CD14-positive monocyte (primary cell): ENCODE data around the gene SEPTIN10. TPM values are rescaled to one million over a fixed set of nuclear protein-coding genes. Genes with fewer than 3 reads are reported as not detected.

Source experiments
- DNase-seq, 3 donors: peaks; one replicate each; pipeline ENCODE4 v3.0.0-alpha.2; 2011 to 2022
- H2AFZ ChIP-seq: 2 replicates; pipeline ENCODE4 v1.6.0; 2012; ENCODE audit warnings: mild to moderate bottlenecking, low read depth, low read length, inconsistent platforms; ENCODE audit not compliant: insufficient read depth, poor library complexity, severe bottlenecking
- H3K27ac ChIP-seq, 2 donors: 1 replicate in 1 of 2; 2 replicates in 1 of 2; pipeline ENCODE4 v1.5.1; 2012 to 2013; ENCODE audit warnings: low read length in 2 of 2, control low read depth in 1 of 2, inconsistent platforms in 1 of 2, low read depth in 1 of 2, mild to moderate bottlenecking in 1 of 2
- H3K27me3 ChIP-seq, 2 donors: one replicate each; pipeline versions ENCODE4 v1.6.0 to v1.6.1; 2011 to 2013; ENCODE audit warnings: low read length in 2 of 2; ENCODE audit not compliant: control insufficient read depth in 2 of 2, insufficient read depth in 2 of 2
- H3K36me3 ChIP-seq, 2 donors: replicated peaks in 1 of 2; 1 replicate in 1 of 2; 2 replicates in 1 of 2; pipeline versions ENCODE4 v1.5.1 to v1.6.1; 2012 to 2013; ENCODE audit warnings: low read length in 2 of 2, control low read depth in 1 of 2, inconsistent platforms in 1 of 2, mild to moderate bottlenecking in 1 of 2; ENCODE audit not compliant: insufficient read depth in 2 of 2, control insufficient read depth in 1 of 2
- H3K4me1 ChIP-seq, 2 donors: 1 replicate in 1 of 2; 2 replicates in 1 of 2; pipeline versions ENCODE4 v1.5.1 to v1.6.1; 2012 to 2013; ENCODE audit warnings: low read length in 2 of 2, control low read depth in 1 of 2, inconsistent platforms in 1 of 2, mild to moderate bottlenecking in 1 of 2, moderate library complexity in 1 of 2; ENCODE audit not compliant: insufficient read depth in 2 of 2, control insufficient read depth in 1 of 2
- H3K4me2 ChIP-seq: replicated peaks from 2 replicates; pipeline ENCODE3; 2012; ENCODE audit warnings: low read length, moderate library complexity, mild to moderate bottlenecking; ENCODE audit not compliant: poor library complexity, severe bottlenecking; ENCODE audit errors: extremely low read depth
- H3K4me3 ChIP-seq, 3 experiments: fragments of 200-600 bp in 1 of 3; sonication (generic) in 1 of 3; replicated peaks in 1 of 3; 1 replicate in 2 of 3; 2 replicates in 1 of 3; pipeline ENCODE4 v1.5.1; 2011 to 2013; ENCODE audit warnings: low read length in 3 of 3, mild to moderate bottlenecking in 3 of 3, control low read depth in 2 of 3, low read depth in 2 of 3, inconsistent platforms in 1 of 3, moderate library complexity in 1 of 3
- H3K79me2 ChIP-seq: 2 replicates; pipeline ENCODE4 v1.6.0; 2012; ENCODE audit warnings: mild to moderate bottlenecking, control low read depth, inconsistent platforms, low read length, moderate library complexity; ENCODE audit not compliant: insufficient read depth
- H3K9ac ChIP-seq: 2 replicates; pipeline ENCODE4 v1.6.0; 2017; ENCODE audit warnings: low read length, mild to moderate bottlenecking; ENCODE audit not compliant: insufficient read depth, poor library complexity, severe bottlenecking
- H3K9me3 ChIP-seq, 2 donors: replicated peaks in 1 of 2; 1 replicate in 1 of 2; 2 replicates in 1 of 2; pipeline versions ENCODE4 v1.5.1 to v1.6.1; 2012 to 2013; ENCODE audit warnings: low read length in 2 of 2, control low read depth in 1 of 2; ENCODE audit not compliant: control insufficient read depth in 1 of 2, insufficient read depth in 1 of 2
- H4K20me1 ChIP-seq: 2 replicates; pipeline ENCODE4 v1.6.0; 2012; ENCODE audit warnings: mild to moderate bottlenecking, low read length, control low read depth, moderate library complexity; ENCODE audit not compliant: insufficient read depth
- H3K27ac Mint-ChIP-seq, 7 donors: one replicate each; pipeline ENCODE4 v1.8.0; 2020; ENCODE audit warnings: mild to moderate bottlenecking in 7 of 7, mixed read lengths in 7 of 7, moderate library complexity in 6 of 7, inconsistent platforms in 2 of 7
- H3K27me3 Mint-ChIP-seq, 3 donors: one replicate each; pipeline ENCODE4 v1.8.0; 2021 to 2022; ENCODE audit warnings: low read depth in 3 of 3, mild to moderate bottlenecking in 3 of 3, mixed read lengths in 3 of 3, moderate library complexity in 3 of 3, inconsistent platforms in 1 of 3
- H3K36me3 Mint-ChIP-seq, 2 donors: one replicate each; pipeline ENCODE4 v1.8.0; 2020; ENCODE audit warnings: mixed read lengths in 2 of 2, inconsistent platforms in 1 of 2, mild to moderate bottlenecking in 1 of 2
- H3K4me1 Mint-ChIP-seq: one replicate; pipeline ENCODE4 v1.8.0; 2020; ENCODE audit warnings: mild to moderate bottlenecking, mixed read lengths
- H3K4me3 Mint-ChIP-seq, 2 donors: one replicate each; pipeline ENCODE4 v1.8.0; 2020; ENCODE audit warnings: mild to moderate bottlenecking in 2 of 2, mixed read lengths in 2 of 2, moderate library complexity in 1 of 2
- H3K9me3 Mint-ChIP-seq, 7 donors: one replicate each; pipeline ENCODE4 v1.8.0; 2020 to 2022; ENCODE audit warnings: mixed read lengths in 7 of 7, mild to moderate bottlenecking in 6 of 7, moderate library complexity in 6 of 7, inconsistent platforms in 2 of 7
- WGBS: methylation state at CpG from one replicate; pipeline ENCODE4 v1.1.5; 2013; ENCODE audit warnings: missing lambda C conversion rate; ENCODE audit not compliant: insufficient coverage; 5-methylcytosine and 5-hydroxymethylcytosine counted together
- intact Hi-C, 2 donors: fragments of 100-400 bp; cut with micrococcal nuclease; formaldehyde crosslinking; loops; one replicate each; pipeline versions ENCODE4 v1.15.0 to v1.15.1; 2023
- polyA plus RNA-seq, 3 donors: library from polyadenylated mRNA; depleted of rRNA in 1 of 3; unstranded in 2 of 3; stranded (reverse) in 1 of 3; fragments of 300-500 nt in 2 of 3; fragments of >200 nt in 1 of 3; fragmentation: Illumina TruSeq in 2 of 3; gene quantifications; 1 replicate in 2 of 3; 2 replicates in 1 of 3; pipeline ENCODE4 v1.2.3, GENCODE V29; 2012 to 2021
- TF ChIP-seq, protein P1 (sequence below): fragments of 200-600 bp; IDR thresholded peaks from one replicate; pipeline ENCODE4 v1.8.0; 2022; ENCODE audit warnings: antibody characterized with exemption, mild to moderate bottlenecking

Gene SEPTIN10
- polyA plus RNA-seq, 3 donors: 4.2 to 6.8 (median 4.4) TPM

DNA sequence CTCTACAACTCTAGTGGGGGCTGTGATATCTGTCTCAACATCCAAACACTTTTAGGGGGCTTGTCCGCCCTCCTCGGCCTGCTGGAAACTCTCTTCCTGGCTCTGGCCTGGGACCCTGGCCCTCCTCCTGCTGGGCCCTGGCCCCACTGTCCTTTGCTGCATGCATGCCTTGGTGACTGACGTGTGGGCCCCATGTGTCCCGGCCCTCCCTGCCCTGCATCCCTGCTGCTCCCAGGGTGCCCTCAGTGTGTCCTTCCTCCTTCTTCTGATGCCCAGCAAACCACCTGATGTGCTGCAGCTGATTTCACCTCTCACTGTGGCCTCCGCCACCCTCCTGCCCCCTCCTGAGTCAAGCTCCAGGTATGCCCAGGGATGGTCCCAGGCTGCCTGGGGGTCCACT lies 101.7 kb downstream of the SEPTIN10 start:
- Histone ChIP-seq H2AFZ (no peak overlapping the region), H3K9ac (no peak overlapping the region), H4K20me1 (no peaks in the 10 kb centered on the region), H3K4me1 (no peaks in the 10 kb centered on the region), H3K79me2 (no peaks in the 10 kb centered on the region), H3K27ac (no peak overlapping the region), H3K9me3 (no peaks in the 10 kb centered on the region), H3K36me3 (no peaks in the 10 kb centered on the region), H3K4me3 (no peak overlapping the region), H3K27me3 (no peaks in the 10 kb centered on the region), H3K4me2 (no peak overlapping the region)
- Mint-ChIP-seq H3K27me3 (peaks cover 1 to 4% (median 1%) of the 10 kb centered on the region in 3 donors), H3K27ac (no peak overlapping the region), H3K9me3 (peaks cover 0 to 1% (median 0%) of the 10 kb centered on the region in 7 donors), H3K36me3 (no peaks in the 10 kb centered on the region), H3K4me1 (peaks cover 2% of the 10 kb centered on the region), H3K4me3 (no peak overlapping the region)
- 70% methylated on average over 5 of the region's 5 CpGs for WGBS
- intact Hi-C loops: loop anchor here in 1 of 2 donors (5.0 kb wide), 1 partner anchor 655 kb away; no protein-coding TSS in a partner anchor
- TF ChIP-seq, protein P1, sequence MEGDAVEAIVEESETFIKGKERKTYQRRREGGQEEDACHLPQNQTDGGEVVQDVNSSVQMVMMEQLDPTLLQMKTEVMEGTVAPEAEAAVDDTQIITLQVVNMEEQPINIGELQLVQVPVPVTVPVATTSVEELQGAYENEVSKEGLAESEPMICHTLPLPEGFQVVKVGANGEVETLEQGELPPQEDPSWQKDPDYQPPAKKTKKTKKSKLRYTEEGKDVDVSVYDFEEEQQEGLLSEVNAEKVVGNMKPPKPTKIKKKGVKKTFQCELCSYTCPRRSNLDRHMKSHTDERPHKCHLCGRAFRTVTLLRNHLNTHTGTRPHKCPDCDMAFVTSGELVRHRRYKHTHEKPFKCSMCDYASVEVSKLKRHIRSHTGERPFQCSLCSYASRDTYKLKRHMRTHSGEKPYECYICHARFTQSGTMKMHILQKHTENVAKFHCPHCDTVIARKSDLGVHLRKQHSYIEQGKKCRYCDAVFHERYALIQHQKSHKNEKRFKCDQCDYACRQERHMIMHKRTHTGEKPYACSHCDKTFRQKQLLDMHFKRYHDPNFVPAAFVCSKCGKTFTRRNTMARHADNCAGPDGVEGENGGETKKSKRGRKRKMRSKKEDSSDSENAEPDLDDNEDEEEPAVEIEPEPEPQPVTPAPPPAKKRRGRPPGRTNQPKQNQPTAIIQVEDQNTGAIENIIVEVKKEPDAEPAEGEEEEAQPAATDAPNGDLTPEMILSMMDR: no peak
- DNase-seq: no peak

DNA sequence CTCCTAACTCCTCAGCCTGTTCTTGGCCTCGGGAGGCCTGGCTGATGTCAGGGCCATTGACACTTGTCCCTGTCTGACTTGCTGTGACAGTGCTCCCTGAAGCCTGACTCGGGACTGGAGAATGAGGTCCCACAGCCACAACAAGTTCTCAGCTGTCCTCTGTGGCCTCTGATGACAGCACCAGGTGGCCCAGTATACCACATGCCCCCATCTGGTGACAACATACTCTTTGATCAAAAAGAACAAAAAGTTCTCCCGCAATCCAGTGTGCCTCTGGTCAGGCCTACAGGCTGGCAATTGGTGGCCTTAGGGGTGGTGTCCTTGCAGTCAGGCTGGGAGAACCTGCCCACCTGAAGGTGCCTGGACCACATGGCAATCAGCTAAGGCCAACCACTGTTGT lies 102.6 kb downstream of the SEPTIN10 start:
- H3K9me3 ChIP-seq: no peaks in the 10 kb centered on the region
- H3K9ac ChIP-seq: no peak overlapping the region
- Mint-ChIP-seq H3K27ac (no peak overlapping the region), H3K27me3 (peaks cover 1 to 6% (median 2%) of the 10 kb centered on the region in 3 donors), H3K4me3 (no peak overlapping the region), H3K36me3 (no peaks in the 10 kb centered on the region), H3K9me3 (peaks cover 0 to 1% (median 0%) of the 10 kb centered on the region in 7 donors), H3K4me1 (peaks cover 2% of the 10 kb centered on the region)
- TF ChIP-seq, protein P1: no peak
- H4K20me1 ChIP-seq: no peaks in the 10 kb centered on the region
- H3K79me2 ChIP-seq: no peaks in the 10 kb centered on the region
- WGBS: 98% methylated on average over 3 of the region's 3 CpGs
- no peaks in the 10 kb centered on the region for H3K27me3 ChIP-seq
- no peaks in the 10 kb centered on the region for H3K36me3 ChIP-seq
- DNase-seq: no peak
- no peak overlapping the region for H3K27ac ChIP-seq
- no peaks in the 10 kb centered on the region for H3K4me1 ChIP-seq
- H3K4me3 ChIP-seq: no peak overlapping the region
- intact Hi-C loops: loop anchor here (2.0 to 5.0 kb wide), 2 partner anchors 382 to 654 kb away; partner anchors contain the start of gene SH3RF3 (in 1 of the 2)
- no peak overlapping the region for H2AFZ ChIP-seq
- no peak overlapping the region for H3K4me2 ChIP-seq
